T-helper 22 cell (primary cell): Measurements from ENCODE around the gene MYO5B.
"Not testable (repeated sequence)": the region's sequence is repeated elsewhere in the genome, so short reads cannot be mapped to it uniquely, and the experiment has no call there.

ENCODE experiments used
- DNase-seq: peaks from one replicate; pipeline ENCODE4 v3.0.0-alpha.2; 2020; ENCODE audit warnings: low read depth

Gene MYO5B

DNA sequence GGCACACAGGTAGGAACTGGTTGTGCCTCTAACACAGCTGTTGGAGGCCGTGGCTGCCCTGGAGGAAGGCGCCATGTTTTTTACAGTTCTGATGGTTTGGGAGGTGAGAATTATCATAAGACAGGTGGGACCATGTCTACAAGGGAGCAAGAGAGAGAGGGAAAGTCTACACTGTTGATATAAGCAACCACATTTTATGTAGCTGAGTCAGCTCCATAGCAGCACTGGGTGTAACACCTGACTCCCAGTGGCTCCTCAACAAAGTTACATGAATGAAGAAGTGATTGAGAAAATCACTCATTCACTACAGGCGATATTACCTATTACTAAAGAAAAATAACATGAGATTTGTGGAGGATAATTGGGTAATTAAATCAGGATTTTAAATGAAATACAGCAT lies 340.3 kb downstream of the MYO5B start:
- DNase-seq: no peak

- no peak for DNase-seq
These were observed 341.5 kb downstream of the MYO5B start for GRCh38 chr18:49853436-49853835.

DNA sequence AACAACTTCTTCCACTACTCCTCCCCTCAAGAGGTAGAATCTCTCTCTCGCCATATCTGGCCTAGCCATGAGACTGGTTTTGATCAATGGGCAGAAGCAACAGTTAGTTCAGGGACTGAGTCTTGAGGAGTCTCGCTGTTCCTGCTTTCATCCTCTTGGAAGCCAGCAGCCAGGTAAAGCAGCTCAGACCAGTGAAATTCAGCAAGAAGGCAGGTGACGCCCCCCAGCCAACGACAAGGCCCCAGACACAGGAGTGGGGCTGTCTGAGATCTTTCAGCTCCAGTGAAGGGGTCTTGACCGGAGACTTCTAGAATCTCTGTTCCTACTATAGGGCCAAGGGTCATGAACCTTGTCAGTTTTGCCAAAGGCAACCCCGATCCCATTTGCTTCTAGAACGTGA lies 341.9 kb downstream of the MYO5B start:
- no peak for DNase-seq

DNA sequence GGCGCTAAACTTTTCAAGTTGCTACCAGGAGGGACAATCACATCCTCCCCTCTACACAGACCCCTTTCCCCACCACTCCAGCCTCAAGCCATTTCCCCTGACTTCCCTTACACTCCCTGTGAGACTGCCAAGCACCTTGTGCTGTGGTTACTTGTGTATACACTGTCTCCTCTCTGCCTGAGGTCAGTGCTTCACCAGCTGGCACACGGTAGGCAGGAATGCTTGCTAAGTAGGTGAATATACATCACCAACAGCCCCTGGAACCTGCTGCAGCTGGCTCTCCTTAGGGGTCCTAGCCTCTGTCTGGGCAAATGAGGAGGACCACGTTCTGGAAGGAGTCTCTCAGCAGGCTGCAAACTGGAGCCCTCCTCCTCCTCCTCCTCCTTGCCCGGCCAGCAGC lies 343.3 kb downstream of the MYO5B start:
- no peak for DNase-seq

GRCh38 chr18:49850636-49851035 lies 344.3 kb downstream of the MYO5B start:
- DNase-seq: no peak

GRCh38 chr18:49849331-49850217 lies 345.4 kb downstream of the MYO5B start:
- DNase-seq: no peak

GRCh38 chr18:49848115-49848514 lies 346.8 kb downstream of the MYO5B start:
- no peak for DNase-seq

DNA sequence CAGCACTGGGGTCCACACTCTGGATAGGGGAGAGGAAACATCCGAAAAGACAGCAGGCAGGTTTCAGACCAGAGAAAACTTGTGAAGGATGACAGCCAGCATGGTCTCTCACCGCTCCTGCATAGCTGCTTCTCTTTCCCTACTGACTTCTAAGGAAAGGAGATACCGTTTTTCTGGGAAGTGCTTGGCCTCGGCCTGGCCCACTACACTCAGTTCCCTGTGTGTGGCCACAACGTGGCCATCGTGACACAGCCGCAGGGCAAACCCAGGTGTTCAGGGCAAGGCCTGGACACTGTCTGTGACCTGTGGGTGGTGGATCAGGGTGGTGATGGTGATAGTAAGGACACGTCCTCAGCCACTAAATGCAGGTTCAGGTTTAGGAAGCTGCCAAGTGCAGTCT lies 347.4 kb downstream of the MYO5B start:
- DNase-seq: no peak

DNA sequence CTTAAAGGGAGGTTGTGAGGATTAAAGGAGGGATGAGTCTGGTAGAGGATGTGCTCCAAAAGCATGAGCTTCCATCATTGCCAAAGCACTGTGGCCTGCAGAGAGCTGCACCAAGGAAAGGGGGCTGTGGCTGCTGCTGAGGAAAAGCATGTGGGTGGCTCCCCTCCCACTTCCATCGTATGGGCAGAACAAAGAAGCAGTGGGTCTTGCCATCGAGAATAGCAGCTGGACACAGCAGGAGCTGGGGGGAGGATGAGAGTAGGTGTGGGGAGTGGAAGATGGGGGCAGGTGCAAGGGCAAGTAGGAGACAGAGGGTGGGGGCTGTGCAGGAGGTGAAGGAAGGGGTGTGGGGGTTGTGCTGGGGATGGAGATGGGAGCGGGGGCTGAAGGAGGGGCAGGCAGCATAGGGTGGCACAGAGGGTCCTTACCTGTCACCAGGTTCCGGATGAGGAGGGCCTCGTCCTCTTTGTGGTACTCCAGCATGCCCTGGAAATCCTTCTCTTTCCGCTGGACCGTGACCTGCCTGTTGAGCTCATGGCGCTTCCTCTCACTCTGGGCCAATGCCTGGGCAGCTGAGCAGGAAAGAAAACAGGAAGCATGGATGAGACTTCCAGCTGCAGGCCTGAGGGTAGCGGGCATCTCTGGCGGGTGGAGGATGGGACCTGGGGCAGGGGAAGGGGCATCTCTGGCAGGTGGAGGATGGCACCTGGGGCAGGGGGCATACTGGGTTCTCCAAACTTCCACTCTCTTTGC lies 348.1 kb downstream of the MYO5B start:
- DNase-seq: no peak

DNA sequence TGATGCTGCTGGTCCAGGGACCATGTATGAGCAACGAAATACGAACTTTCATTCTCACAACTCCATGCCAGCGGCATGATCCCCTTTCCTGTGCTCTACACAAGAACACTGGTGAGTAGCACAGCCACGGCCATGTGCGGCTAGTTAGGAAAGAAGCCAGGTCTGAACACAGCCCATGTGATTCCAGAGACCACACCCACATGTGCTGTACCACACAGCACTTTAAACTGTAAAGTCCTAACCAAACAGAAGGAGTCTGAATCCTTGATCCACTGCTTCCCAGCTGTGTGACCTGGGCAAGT lies 348.6 kb downstream of the MYO5B start:
- DNase-seq: no peak

GRCh38 chr18:49845629-49846360 lies 349.2 kb downstream of the MYO5B start:
- no peak for DNase-seq

GRCh38 chr18:49844903-49845302 lies 350.0 kb downstream of the MYO5B start:
- no peak for DNase-seq

DNA sequence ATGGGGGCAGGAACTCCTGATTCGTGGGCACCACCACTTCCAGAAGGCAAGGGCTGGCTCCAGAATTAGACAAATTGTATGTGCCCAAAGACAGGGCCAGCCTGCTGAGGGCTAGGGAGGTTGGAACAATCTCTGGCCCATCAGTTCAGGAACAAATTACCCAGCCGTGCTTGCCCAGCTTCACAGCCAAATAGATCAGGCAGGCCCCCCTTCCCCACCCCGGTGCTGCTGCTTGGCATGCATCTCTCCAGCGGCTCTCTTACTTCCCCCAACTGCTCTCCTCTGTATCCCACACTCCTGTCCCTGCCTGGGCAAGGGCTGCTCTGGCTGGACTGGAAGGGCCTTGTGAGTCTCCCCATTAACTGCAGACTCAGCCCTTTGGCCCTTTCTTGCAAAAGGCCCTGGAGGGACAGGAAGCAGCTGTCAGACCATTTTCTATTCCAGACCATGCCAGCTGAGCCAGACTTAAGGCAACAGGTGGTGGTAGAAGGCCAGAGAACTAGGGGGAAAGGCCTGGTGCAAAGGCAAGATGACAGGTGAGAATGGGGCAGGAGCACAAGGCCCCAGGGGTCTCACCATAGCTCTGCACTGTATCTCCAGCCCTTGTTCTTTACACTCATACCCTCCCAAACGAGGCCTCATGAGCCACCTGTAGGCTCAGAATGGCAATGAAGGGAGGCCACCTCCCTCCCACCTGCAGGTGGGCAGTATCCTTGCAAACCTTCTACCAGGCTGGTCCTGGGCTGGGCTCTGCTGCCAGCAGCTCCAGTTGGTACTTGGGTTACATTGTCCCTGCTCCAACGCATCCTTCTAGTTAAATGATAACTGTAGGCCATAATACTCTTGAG lies 350.9 kb downstream of the MYO5B start:
- DNase-seq: no peak

GRCh38 chr18:49843131-49843530 lies 351.8 kb downstream of the MYO5B start:
- no peak for DNase-seq

GRCh38 chr18:49842656-49843055 lies 352.3 kb downstream of the MYO5B start:
- DNase-seq: no peak

- no peak for DNase-seq
These were observed 353.4 kb downstream of the MYO5B start for GRCh38 chr18:49841236-49842217.

DNA sequence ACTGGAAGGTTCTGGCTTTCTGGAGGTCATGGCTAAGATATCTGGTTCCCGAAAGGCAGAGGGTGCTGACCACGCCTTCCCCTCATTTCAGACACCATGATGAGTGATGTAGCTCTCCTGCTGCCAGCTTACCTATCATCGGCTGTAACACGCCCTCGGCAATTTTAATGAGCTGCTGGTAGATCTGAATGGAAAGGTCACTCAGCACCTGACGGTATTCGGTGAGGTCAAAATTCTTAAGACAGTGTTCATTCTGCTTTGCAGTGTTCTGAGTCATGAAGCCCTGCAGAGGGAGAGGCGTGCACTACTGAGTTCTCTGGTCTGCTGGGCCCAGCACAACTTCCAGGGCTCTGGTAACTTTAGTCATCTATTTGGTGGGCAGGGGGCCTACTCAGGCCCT lies 355.9 kb downstream of the MYO5B start:
- DNase-seq: no peak

DNA sequence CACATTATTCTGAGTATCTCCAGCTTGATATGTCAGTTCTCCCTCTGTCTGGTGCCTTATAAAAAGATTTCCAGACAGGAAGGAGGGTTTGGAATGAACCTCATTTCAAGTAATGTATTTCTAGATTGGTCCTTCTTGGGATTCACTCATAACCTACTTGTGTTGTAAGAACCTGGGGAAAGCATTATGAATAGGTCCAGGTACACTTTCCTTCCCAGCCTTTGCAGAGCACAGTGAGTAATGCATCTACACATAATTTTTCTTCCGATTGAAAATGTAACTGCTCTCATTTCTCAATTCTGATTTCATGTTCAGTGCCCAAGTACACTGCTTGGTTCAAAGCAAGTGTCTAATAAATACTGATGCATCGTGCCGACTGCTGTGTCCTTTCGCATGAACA lies 356.6 kb downstream of the MYO5B start:
- DNase-seq: no peak

DNA sequence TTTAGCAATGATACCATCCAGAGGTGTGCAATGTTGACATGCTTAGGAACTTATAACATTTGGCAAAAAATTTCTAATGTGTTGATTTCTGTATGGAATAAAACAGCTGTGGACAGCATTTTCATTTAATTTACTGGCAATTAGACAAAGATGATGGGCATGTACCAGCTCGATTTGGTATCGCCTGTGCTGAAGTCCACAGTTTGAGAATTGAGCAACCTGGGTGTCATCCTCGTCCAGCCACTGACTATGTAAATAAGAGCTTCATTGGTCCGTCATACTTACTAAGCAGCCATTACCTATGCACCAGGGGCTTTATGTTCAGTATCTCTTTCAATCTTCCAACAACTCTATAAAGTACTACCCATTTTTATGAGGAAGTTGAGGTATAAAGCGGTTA lies 357.1 kb downstream of the MYO5B start:
- no peak for DNase-seq

GRCh38 chr18:49837316-49837835 lies 357.6 kb downstream of the MYO5B start:
- DNase-seq: not testable (repeated sequence)
